Ramos (cell line): ENCODE data around the gene PDE4A.

ENCODE experiments used
- in situ Hi-C: fragments of 300-500 bp; cut with MboI; formaldehyde crosslinking; loops from one replicate; pipeline ENCODE4 v1.14.3; 2022; ENCODE audit warnings: low sequenced_read_pairs; ENCODE audit not compliant: unreplicated experiment

Gene PDE4A

DNA sequence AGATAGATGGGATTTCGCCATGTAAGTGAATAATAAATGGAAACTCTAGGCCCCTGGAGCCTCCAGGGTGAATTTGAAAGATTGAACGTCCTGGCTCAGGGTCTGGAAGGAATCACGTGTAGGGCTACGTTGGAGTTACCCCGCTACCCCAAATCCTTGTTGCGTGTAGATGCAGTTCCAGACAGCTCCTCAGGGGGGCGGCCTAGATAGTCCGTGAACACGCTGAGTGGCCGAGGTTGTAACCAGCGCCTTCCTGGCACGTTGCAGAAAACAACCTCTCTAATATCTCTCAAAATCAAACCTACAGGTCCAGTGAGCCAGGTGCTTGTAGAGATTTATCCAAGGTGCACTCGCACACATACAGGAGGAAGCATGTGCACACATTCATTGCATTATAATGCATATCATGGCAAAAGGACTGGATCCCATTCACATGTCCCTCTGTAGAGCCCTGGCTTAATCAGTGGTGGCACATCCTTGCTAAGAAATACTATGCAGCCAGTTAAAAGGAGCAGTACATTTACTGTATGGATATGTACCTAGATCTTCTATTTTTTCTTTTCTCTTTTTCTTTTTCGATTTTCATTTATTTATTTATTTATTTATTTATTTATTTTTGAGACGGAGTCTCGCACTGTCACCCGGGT is 85.4 kb downstream of the PDE4A start:
- in situ Hi-C loops: no loop called here

DNA sequence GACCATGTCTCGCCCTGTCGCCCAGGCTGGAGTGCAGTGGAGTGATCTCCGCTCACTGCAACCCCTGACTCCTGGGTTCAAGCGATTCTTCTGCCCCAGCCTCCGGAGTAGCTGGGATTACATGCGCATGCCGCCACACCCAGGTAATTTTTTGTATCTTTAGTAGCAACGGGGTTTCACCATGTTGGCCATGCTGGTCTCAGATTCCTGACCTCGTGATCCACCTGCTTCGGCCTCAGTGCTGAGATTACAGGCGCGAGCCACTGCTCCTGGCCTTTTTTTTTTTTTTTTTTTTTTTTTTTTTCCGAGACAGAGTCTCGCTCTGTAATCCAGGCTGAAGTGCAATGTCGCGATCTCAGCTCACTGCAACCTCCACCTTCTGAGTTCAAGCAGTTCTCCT is 87.7 kb downstream of the PDE4A start:
- in situ Hi-C loops: no loop called here

DNA sequence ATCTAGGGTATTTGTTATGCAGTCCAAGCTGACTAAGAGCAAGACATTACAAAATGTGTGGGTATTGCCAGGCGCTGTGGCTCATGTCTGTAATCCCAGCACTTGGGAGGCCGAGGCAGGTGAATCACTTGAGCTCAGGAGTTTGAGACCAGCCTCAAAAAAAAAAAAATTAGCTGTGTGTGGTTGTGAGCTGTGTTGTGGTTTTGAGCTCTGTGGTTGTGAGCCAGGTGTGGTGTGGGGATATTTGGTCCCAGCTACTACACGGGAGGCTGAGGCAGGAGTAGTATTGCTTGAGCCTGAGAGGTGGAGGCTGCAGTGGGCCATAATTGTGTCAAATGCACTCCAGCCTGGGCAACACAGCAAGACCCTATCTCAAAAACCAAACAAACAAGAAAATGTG is 88.4 kb downstream of the PDE4A start:
- in situ Hi-C loops: no loop called here

DNA sequence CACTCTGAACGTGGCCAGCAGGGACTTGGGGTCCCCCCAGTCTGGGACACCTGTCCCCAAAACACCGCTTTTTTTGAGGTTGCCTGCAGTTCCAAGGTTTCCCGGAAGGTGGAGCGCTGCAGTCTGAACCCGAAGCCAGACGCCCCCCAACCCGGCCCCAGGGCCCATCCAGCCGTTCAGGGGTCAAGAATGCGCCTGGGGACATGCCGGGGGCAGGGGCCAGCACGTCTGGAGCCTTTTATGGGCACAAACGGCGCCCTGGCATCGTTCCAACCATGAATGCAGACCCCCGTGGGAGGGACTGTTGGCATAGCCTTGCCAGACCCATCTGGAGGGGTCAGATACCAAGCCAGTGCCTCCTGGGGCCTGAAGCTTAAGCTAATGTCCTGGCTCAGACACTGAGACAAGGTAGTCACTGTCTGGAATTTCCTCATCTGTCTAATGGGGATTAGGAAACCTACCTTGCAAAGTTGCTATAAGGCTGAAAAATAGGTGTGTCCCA is 90.0 kb downstream of the PDE4A start:
- in situ Hi-C loops: no loop called here

DNA sequence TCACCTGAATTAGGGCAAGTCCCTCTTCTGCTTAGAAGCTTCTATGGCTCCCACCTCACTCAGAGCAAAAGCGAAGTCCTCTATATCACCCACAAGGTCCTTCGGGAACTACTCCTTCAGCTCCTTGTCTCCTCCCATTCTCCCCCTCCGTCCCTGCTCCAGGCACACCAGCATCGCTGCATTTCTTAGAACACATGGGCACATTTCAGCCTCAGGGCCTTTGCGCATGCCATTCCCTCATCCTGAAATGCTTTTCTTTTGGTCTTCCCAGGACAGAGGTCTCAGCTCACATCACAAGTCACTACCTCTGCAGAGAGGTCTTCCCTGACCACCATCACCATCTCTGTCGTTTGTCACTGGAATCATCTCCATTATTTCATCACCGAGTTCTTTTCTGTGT is 92.9 kb downstream of the PDE4A start:
- in situ Hi-C loops: no loop called here

DNA sequence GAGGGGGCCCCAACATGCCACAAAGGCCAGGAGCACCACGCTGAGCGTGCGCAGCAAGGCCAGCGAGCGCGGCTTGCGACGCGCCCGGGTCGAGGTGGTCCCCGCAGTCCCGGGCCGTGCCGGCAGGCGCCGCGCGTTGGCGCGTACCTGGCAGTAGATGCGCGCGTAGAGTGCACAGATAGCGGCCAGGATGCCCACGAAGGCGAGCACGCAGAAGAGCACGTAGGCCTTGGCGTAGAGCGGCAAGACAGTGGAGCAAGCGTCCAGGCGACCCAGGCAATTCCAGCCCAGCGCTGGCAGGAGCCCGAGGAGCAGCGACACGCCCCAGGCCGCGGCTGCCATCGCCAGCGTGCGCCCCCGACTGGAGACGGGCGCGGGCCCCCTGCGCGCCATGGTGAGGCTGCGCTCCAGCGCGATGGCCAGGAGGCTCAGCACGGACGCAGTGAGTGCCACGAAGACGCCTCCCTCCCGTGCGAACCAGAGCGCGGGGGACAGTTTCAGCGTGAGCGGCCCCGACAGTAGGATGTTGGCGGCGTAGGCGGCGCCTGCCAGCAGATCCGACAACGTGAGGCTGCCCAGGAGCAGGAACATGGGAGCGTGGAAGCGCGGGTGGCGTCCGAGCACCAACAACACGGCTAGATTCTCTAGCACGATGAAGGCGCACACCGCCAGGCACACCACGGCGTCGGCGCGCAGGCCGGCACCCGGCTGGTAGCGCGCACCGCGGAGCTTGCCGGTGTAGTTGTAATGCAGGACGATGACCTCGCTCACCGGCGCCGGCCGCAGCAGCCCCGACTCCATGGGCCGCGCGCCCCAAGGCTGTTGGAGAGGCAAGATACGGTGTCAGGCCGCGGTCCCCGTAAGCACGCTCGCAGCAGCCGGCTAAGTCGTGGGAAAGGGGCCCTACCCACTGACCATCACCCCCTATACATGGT is 94.1 kb downstream of the PDE4A start:
- in situ Hi-C loops: no loop called here

DNA sequence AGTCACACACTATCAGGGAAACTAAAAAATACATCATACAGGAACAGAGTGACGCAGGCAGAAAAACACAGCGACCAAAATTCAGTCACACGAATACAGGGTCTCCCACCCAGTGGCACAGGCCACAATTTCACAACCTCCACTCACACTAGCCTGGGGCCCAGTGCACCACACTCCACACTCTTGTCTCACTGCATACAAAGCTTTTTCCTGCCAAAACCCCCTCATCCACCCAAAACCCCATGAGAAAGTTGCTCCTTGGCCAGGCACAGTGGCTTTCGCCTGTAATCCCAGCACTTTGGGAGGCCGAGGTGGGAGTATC is 95.7 kb downstream of the PDE4A start:
- in situ Hi-C loops: no loop called here

DNA sequence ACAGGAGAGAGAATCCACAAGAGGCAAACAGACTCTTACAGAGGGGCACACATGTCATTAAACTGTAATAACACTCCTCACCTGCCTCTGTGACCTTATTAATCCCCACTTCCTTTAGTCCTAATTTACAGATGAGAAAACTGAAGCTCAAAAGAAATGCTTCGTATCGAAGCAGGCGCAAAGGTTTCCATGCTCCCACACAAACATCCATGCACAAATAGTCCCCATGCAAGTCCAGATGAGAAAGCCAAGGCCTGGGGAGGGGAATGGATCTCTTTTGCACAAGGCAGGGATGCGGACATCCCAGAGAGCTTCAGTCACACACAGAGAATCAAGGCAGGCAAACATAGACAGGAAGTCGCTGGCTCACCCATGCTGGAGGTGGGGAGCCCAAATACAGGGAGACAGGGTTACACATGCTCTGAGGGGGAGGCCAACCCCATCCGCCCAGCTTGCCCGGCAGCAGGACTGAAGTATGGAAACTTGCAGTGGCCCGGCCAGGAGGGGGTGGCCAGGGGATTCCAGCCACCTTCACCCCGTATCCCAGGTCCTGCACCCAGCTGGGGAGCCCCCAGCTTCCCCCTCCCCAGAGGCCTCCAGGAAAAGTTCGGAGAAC is 96.4 kb downstream of the PDE4A start:
- in situ Hi-C loops: no loop called here

DNA sequence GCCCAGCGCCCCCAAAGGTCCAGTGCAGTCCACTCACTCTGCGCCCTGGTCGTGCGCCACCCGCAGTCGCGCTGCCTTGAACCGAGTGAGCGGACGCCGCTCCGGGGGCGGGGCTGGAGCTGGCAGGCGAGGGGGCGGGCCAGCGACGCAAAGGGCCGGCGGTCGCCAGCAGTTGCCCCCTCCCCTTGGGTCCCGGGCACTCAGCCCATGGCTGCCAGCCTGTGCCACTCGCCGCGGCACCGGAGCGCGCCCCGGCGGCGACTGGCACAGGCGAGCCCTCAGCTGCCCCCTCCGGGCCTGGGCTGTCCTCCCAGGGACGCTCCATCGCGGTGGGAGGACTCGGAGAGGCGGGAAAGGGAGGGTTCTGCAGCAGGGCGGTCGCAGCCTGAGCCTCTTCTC is 97.0 kb downstream of the PDE4A start, which contains the start of gene S1PR5:
TSS of gene S1PR5 (minus strand) at position 87 of the 399 bp plus-strand sequence. CDS start 2,436 bp downstream, outside the sequence.
- in situ Hi-C loops: no loop called here

DNA sequence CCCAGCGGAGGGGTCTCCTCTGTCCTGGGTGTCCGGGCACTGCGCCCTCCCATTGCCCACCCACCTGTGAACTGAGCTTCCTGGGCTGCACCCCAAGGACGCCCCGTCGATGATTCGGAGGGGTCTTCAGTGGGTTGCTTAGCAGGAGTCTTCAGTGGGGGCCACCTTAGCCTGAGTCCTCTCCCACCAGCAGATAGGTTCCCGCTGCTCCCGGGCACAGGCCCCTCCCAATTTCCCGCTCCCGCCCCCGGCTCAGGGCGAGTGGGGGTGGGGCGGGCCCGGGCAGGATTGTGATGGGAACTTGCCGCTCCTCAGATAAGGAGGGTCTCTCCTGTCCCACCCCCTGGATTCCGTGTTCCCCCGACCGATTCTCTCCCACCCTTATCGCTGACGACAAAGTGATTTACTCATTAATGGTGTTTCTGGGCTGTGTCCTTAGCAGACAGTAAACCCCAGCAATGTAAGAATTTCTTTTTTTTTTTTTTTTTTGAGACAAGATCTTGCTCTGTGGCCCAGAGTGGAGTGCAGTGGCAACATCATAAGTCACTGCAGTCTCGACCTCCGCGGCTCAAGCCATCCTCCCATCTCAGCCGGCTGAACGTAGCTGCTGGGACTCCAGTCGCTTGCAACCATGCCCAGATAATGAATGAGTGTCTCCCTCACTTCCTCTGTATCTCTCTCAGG is 97.6 kb downstream of the PDE4A start:
- in situ Hi-C loops: no loop called here

DNA sequence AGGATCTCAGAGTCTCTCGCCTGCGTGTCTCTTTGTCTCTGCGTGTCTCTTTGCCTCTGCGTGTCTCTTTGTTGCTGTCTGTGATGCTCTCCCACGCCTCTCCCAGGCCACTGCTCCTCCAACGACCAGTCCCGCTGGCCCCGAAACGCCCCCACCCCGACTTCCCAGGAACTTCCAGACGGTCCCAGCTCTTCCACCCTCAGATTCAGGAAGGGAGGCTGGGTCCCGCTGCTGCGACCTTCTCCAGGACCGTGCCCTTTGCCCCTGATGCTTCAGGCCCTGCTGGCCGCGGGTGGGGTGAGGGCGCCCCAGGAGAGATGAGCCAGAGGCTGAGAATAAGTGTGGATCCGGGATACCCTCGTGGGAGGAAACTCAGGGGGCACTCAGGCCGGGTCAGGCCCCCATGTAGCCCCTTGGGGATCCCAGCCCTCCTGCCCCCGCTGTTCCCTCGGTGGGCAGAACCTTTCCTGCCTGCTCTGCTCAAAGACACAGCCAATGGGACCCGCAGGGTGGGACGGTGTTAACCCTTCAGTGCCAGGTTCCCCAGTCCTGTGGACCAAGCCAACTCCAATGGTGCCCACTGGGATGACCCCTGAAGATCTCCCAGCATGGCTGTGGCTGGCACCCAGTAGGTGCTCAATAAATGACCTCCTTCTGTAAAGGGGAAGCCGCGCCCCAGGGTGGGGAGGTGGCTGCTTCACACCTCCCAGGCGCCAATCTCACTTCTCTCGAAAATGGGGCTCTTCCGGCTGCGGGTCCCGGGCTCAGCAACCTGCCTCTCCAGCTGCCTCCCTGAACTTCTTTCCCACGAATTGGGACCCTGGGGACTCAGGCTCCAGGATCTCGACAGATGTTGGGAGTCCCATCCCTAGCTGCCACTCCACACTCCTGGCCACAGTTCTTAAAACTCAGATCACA is 98.4 kb downstream of the PDE4A start:
- in situ Hi-C loops: no loop called here
